HCT116 (cell line): Measurements from ENCODE around the gene CBX8.

ENCODE experiments used
- CTCF ChIP-seq, 3 experiments: fragments of 200-600 bp in 1 of 3; sonication (generic) in 1 of 3; IDR thresholded peaks in 2 of 3; conservative IDR thresholded peaks in 1 of 3; 2 replicates each; pipeline ENCODE4 v1.5.1; 2012 to 2017; ENCODE audit warnings: low read depth in 2 of 3, low read length in 2 of 3, antibody characterized with exemption in 1 of 3, borderline replicate concordance in 1 of 3, control low read depth in 1 of 3, mild to moderate bottlenecking in 1 of 3, mixed read lengths in 1 of 3, mixed run types in 1 of 3, moderate library complexity in 1 of 3; ENCODE audit not compliant: insufficient read depth in 1 of 3
- MAX ChIP-seq: IDR thresholded peaks from 2 replicates; pipeline ENCODE4 v1.6.1; 2012
- POLR2A ChIP-seq: IDR thresholded peaks from 2 replicates; pipeline ENCODE4 v1.7.0; 2011; ENCODE audit warnings: borderline replicate concordance; ENCODE audit not compliant: insufficient read depth, insufficient read length; ENCODE audit errors: extremely low read depth
- POLR2AphosphoS5 ChIP-seq: IDR thresholded peaks from 2 replicates; pipeline ENCODE4 v1.6.1; 2011; ENCODE audit warnings: mild to moderate bottlenecking, low read depth, low read length, moderate library complexity
- REST ChIP-seq: IDR thresholded peaks from 2 replicates; pipeline ENCODE4 v1.6.1; 2012; ENCODE audit warnings: low read depth
- TCF7L2 ChIP-seq: IDR thresholded peaks from 2 replicates; pipeline ENCODE4 v1.7.0; 2011; ENCODE audit warnings: borderline replicate concordance, inconsistent platforms; ENCODE audit not compliant: insufficient read depth, insufficient read length; ENCODE audit errors: extremely low read depth
- YY1 ChIP-seq: IDR thresholded peaks from 2 replicates; pipeline ENCODE4 v1.6.1; 2011; ENCODE audit warnings: low read length, low read depth, moderate library complexity, mild to moderate bottlenecking; ENCODE audit not compliant: insufficient replicate concordance; ENCODE audit errors: extremely low read depth

- TF ChIP-seq MAX (no peak), REST (no peak), POLR2A (no peak), CTCF (IDR thresholded peaks at IDR 0.05 in 2 of 3, conservative IDR thresholded peaks at IDR 0.05 in 1 of 3; ENCODE audit: borderline replicate concordance in 1 of 3, insufficient read depth in 1 of 3, low read depth in 2 of 3, low read length in 2 of 3) (no peak), YY1 (no peak), TCF7L2 (no peak), POLR2AphosphoS5 (no peak)
Measured at GRCh38 chr17:79829004-79829403, 32.1 kb upstream of the CBX8 start.
